SIG-M5 treated with dmso at 0.1 percent for 504 hours (cell line): Measurements from ENCODE around the gene OTOGL.

ENCODE experiments used
- DNase-seq: peaks from one replicate; lab custom pipeline; 2025; ENCODE audit not compliant: unreplicated experiment; lab: John Stamatoyannopoulos, UW

The OTOGL gene

GRCh38 chr12:80356097-80356496 lies 256.8 kb downstream of the OTOGL start:
- DNase-seq = no peak

GRCh38 chr12:80359703-80360102 lies 260.4 kb downstream of the OTOGL start:
- no peak for DNase-seq

- no peak for DNase-seq
Measured at GRCh38 chr12:80364056-80364455, 264.7 kb downstream of the OTOGL start.

GRCh38 chr12:80373666-80374065 lies 274.3 kb downstream of the OTOGL start:
- no peak for DNase-seq

GRCh38 chr12:80374615-80375014 lies 275.3 kb downstream of the OTOGL start:
- DNase-seq = no peak

GRCh38 chr12:80377140-80377794 lies 277.9 kb downstream of the OTOGL start:
- DNase-seq = no peak

- no peak for DNase-seq
Measured at GRCh38 chr12:80381121-80381520, 281.8 kb downstream of the OTOGL start.

GRCh38 chr12:80382254-80382653 lies 282.9 kb downstream of the OTOGL start:
- no peak for DNase-seq

GRCh38 chr12:80400571-80400991 lies 301.2 kb downstream of the OTOGL start:
- no peak for DNase-seq

GRCh38 chr12:80401191-80401590 lies 301.9 kb downstream of the OTOGL start:
- no peak for DNase-seq

GRCh38 chr12:80404629-80405028 lies 305.3 kb downstream of the OTOGL start:
- DNase-seq = no peak

GRCh38 chr12:80406253-80406652 lies 306.9 kb downstream of the OTOGL start:
- DNase-seq = no peak

GRCh38 chr12:80411787-80412186 lies 312.4 kb downstream of the OTOGL start:
- no peak for DNase-seq

GRCh38 chr12:80412343-80412953 lies 313.1 kb downstream of the OTOGL start:
- DNase-seq = peak; percentile 70

GRCh38 chr12:80413462-80413861 lies 314.1 kb downstream of the OTOGL start:
- DNase-seq = no peak

- DNase-seq = no peak
Measured at GRCh38 chr12:80415466-80415865, 316.1 kb downstream of the OTOGL start.

GRCh38 chr12:80419644-80420043 lies 320.3 kb downstream of the OTOGL start:
- DNase-seq = no peak

GRCh38 chr12:80420075-80420474 lies 320.7 kb downstream of the OTOGL start:
- DNase-seq = no peak

GRCh38 chr12:80422550-80422949 lies 323.2 kb downstream of the OTOGL start:
- DNase-seq = no peak
